Measurements from ENCODE around the gene STIMATE.

STIMATE gene

DNA sequence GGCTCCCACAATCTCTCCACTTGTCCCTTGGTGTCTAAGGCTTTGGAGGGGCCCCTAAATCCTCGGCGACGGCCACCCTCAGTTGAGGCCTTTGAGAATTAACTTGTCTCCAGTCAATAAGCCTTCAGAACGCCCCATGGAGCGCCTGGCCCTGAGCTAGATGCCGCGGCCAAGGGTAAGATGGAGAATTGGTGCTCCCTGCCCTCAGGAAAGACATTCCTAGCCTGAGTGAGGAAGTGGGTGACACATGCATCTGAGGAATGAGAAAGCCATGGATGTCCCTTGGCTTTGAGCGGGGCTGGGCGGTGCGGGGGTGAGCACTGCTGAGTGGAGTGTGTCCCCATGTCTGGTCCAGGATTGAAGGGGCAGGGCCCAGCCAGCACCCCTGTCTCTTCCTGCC, 80.1 kb downstream of the STIMATE start:
- no peak for DNase-seq (ENCODE audit: low spot score)

- DNase-seq (ENCODE audit: low spot score), result no peak
These were observed 80.7 kb downstream of the STIMATE start for GRCh38 chr3:52816654-52817053.

- DNase-seq (ENCODE audit: low spot score), result no peak
These were observed 81.1 kb downstream of the STIMATE start for GRCh38 chr3:52816199-52816598.

- DNase-seq (ENCODE audit: low spot score), result no peak
These were observed 83.5 kb downstream of the STIMATE start for GRCh38 chr3:52813810-52814209.

GRCh38 chr3:52811452-52812011, 85.8 kb downstream of the STIMATE start:
- DNase-seq (ENCODE audit: low spot score), result no peak

GRCh38 chr3:52810923-52811322, 86.4 kb downstream of the STIMATE start:
- DNase-seq (ENCODE audit: low spot score), result no peak

DNA sequence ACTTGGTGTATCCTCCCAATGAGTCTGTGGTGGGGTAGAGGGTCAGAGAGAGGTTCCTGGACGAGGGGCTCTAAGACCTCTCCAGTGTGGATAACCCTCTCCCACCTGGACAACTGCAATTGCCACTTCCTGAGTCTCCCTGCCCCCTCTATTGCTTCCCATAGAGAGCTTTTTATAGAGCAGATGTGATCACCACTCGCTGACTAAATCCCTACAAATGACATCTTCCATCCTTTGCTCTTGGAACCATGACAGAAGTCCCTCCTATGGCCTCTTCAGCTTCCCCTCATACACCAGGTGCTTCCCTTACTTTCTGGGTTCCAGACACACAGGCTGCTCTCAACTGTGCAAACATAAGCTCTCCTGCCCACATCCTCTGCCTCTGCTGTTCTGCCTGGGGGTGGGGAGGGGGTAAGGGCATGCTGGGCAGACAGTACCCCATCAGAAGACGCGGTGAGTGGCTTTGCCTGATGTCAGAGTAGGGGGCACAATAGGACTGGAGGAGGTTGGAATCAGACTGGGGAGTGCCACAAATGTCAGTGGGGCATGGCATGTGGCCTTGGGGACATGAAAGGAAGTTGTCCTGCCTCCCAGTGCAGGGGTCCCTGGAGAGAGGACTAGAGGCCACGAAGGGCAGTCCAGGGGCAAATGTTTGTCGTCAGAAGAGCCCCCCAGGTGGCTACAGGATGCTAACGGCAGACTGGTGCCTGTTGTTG, 87.5 kb downstream of the STIMATE start:
- DNase-seq (ENCODE audit: low spot score), result no peak

GRCh38 chr3:52809149-52809548, 88.2 kb downstream of the STIMATE start:
- no peak for DNase-seq (ENCODE audit: low spot score)

DNA sequence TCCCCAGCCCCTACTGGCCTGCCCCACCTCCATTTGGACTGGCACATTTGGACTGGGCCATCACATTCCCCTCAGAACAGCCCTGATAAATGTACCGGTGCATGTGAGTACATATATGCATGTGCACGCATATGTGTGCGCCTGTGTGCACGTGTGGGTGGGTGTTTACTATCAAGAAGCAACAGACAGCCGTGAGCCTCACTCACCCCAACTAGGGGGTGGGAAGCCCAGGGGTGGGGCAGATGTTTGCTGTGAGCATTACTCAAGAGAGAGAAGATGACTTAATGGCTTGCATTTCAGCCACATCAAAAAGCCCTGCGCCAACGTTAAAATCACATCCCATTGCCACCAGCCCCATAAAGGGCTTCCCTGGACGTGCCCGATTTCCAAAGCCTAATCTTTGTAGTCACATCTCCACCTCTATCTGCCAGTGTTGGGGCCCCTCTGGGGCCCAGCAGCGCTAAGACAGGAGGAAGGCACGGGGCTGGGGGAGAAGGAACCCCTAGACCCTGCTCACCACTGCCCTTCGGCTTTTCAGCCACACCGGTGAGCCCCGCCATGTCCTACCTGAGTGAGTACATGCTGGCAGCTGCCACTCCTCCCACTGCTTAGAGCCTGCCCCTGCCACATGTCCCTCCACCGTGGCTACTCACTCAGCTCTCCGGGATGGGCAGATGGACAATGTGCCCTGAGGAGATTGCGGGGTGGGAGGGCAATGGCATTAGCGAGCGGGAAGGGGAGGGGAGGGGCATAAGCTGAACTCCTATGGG, 91.9 kb downstream of the STIMATE start:
- no peak for DNase-seq (ENCODE audit: low spot score)

DNA sequence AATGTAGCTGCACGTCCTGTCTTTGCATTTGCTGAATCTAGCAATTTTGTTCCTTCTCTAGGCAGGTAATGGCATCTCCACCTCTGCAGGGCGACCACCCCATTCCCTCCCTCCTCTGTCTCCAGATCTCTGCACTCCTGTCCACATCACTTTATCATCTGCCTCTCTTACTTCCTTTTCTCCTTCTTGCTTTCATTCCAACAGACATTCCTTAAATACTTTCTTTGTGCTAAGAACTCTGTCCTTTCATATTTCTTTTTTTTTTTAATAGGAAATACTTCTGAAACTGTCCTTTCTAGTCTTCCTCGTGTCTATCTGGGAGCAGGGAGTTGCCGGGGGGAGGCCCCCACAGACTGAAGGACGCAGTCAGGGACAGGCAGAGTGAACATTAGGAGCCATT, 95.5 kb downstream of the STIMATE start:
- no peak for DNase-seq (ENCODE audit: low spot score)

GRCh38 chr3:52800079-52800478, 97.3 kb downstream of the STIMATE start:
- no peak for DNase-seq (ENCODE audit: low spot score)

DNA sequence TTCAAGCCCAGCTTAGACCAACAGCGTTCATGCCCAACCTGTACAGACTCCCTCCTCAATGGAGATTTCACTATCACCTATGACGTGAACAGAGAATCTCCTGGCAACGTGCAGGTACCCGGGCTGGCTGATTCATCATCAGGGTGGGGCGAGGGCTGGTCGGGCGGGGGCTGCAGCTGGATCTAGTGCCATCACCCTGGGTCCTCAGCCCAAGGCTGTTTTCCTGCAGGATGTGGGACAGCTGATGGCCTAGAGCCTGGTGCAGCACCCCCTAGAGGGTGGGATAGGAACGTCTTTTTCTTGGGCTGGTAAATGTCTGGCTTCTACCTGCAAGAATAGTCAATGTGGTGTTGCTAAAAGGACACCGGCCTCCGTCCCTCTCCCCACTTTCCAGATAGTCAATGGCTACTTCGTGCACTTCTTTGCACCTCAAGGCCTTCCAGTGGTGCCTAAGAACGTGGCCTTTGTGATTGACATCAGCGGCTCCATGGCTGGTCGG, 98.3 kb downstream of the STIMATE start:
- no peak for DNase-seq (ENCODE audit: low spot score)

DNA sequence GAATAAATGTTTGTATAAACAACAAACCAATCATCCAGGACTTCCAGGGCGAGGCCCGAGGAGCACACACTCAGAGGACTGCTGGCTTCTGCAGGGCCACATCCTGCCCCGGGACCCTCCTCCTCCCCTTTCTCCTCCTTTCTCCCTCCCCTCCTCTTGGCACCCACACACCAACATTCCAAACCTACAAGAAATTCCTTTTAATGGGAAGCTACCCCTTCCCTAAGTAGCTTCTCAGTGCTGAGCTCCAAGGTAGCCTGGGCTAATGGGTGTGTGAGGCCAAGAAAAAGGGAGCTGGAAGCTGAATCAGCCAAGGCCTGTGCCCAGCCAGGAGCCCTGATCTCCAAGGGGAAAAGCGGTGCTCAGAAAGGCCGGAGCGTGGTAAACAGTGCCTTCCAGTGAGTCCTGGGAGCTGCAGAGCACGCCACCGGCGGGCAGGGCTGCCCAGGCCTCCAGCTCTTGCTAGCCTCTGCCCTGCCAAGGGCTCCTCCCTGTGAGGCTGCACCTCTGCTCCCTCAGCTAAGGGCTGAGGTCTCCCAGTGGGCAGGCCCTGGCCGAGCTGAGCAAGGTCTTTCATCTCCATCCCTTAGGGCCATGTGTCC, 98.9 kb downstream of the STIMATE start:
- DNase-seq (ENCODE audit: low spot score), result no peak

DNA sequence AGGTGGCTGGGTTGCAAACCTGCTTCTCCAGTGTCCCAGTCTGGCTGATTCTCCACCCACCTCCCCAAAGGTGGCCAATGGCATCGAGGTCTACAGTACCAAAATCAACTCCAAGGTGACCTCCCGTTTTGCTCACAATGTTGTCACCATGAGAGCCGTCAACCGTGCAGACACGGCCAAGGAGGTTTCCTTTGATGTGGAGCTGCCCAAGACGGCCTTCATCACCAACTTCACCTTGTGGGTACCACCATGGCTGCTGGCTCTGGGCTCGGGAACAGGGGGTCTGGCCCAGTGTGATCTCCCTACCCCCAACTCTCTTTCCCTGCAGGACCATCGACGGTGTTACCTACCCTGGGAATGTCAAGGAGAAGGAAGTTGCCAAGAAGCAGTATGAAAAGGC, 100.9 kb downstream of the STIMATE start:
- no peak for DNase-seq (ENCODE audit: low spot score)

DNA sequence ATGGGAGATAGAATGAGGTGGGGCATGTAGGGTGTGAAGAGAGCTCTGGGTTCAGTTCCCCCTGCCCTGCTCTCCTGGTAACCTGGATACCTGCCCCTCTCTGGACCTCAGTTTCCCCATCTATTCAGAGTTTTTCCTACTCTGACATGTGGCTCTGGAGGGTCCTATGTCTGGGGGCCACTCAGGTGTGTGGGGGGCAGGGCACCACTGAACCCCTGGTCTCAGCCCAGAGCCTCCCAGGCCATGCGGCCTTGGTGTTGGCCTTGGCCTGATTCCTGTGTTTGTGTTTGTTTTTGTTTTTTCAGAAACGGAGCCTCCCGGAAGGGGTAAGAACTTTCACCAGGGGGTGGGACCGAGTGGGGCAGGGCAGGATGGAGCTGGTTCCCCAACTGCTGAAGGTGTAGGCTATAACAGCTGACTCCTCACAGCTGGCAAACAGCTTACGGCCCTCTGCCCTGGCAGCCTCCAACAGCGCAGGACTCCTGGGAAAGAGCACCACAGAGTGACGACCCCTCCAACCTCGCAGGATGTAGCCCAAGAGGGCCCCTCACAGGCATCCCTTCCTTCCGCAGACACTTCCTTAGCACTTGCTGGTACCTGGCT, 101.9 kb downstream of the STIMATE start:
- DNase-seq (ENCODE audit: low spot score), result no peak

DNA sequence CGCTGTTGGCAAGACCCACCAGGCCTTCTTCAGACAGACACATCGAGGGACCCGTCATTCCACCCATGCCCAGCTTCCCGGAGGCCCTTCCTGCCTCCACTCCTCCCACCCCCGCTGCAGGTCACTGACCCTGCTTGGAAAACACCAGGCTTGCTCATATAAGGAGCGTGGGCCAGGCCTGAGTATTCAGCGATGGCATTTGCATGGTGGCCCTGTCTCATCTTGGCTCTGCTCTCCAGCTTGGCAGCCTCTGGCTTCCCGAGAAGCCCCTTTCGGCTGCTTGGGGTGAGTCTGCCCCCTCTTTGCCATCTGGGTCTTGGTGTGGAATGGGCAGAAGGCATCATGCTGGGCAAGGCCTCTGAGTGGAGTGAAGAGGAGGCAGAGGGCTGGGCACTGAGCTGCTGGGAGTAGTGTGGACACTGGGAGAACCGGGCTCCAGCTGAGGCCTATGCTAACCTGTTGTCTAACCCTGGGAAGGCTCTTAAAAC, 102.7 kb downstream of the STIMATE start, which contains the start of gene ITIH3:
Gene ITIH3, plus strand, starts transcription at position 185 of the 488 bp plus-strand sequence. Its CDS starts 8 bp downstream, at position 193.
- no peak for DNase-seq (ENCODE audit: low spot score)

DNA sequence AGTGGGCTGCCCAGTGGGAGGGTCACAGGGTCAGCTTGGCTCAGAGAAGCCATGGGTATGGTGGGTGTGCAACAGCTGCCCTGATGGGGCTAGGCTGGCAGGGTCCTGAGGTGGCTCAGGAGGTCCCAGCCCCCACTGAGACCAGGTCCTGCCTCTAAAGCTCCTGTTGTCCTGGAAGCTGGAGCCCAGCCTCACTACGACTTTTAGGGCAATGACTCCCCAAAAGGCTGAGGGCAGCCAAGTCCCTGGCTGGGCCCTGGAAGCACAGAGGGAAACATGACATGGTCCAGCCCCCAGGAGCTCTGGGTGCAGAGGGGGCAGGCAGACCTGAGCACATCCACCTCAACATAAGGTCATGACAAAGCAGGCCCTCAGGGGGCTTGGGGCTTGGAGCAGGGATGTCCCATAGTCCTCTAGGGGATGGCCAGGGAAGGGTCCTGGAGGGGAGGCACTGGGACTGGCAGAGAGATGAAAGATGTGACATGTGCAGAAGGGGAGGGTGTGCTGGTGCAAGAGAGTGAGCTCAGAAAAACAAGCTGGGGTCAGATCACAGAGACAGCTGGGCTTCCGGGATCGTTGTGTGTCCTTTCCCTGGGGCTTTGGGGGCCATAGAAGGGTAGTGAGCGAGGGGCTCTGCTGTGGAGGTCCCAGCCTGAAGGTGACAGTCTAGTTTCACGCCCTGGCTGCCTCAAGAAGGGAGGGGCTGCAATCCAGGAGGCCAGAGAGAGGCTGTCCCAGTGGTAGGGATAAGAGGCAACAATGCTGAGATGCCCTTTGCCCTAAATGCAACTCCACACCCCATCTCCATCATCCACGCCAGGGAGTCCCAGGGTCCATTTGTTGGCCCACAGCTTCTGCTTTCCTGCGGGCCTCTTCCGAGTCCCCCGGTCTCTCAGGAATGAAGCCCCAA, 103.4 kb downstream of the STIMATE start:
- DNase-seq (ENCODE audit: low spot score), result no peak

DNA sequence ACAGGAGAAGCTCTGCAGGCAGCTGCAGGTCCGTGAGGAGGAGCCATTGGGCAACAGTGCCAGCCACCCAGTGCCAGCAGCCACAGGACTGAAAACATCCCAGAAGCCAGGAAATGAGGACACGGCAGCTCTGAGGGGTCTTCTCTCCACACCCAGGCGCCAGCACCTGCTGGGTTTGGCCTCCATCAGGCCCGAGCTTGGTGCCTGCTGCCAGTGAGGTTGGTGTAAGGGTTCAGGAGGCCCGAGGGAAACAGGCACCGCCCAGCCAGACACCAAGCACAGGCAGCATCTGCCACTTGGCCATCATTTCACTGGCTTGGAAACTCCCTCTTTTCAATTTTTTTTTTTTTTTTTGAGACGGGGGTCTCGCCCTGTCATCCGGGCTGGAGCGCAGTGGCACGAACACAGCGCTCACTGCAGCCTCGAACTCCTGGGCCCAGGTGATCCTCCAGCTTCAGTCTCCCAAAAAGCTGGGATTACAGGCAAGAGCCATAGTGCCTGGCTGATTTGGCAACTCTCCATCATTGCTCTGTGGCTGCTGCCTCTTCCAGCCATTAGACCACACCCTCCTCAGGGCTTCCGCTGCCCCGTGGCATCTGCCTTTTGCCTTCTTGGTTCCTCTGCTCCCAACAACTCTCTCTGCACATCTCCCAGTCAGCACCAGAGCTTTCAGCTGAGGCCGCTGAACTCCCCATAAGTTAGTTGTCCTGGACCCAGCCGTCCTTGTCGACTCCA, 104.2 kb downstream of the STIMATE start:
- DNase-seq (ENCODE audit: low spot score), result no peak

- DNase-seq (ENCODE audit: low spot score), result no peak
These were observed 104.9 kb downstream of the STIMATE start for GRCh38 chr3:52792413-52792812.

- DNase-seq (ENCODE audit: low spot score), result no peak
These were observed 105.4 kb downstream of the STIMATE start for GRCh38 chr3:52791928-52792327.
